DOHH2 (cell line): ENCODE measurements around the gene GLP2R.

Experiments
- H3F3A ChIP-seq: fragments of 200-600 bp; sonication (generic), shearing (Covaris generic); 2 replicates; pipeline ENCODE4 v1.6.0; 2016; ENCODE audit warnings: antibody characterized with exemption, mild to moderate bottlenecking; ENCODE audit not compliant: control insufficient read depth, insufficient read depth
- H3K27ac ChIP-seq: fragments of 200-600 bp; sonication (generic); 2 replicates; pipeline ENCODE4 v1.5.1; 2014; ENCODE audit warnings: low read depth, mild to moderate bottlenecking, low read length, moderate library complexity
- H3K27me3 ChIP-seq: fragments of 200-600 bp; sonication (generic); 2 replicates; pipeline ENCODE4 v1.6.1; 2014; ENCODE audit warnings: mild to moderate bottlenecking, low read length, mixed read lengths; ENCODE audit not compliant: control insufficient read depth
- H3K36me3 ChIP-seq: fragments of 200-600 bp; sonication (generic); 2 replicates; pipeline ENCODE4 v1.6.1; 2014; ENCODE audit warnings: mild to moderate bottlenecking, low read length, moderate library complexity, mixed read lengths; ENCODE audit not compliant: control insufficient read depth
- H3K4me1 ChIP-seq: fragments of 200-600 bp; sonication (generic); 2 replicates; pipeline ENCODE4 v1.6.1; 2014; ENCODE audit warnings: mild to moderate bottlenecking, low read length, mixed read lengths; ENCODE audit not compliant: control insufficient read depth
- H3K4me2 ChIP-seq: fragments of 200-600 bp; sonication (generic); 2 replicates; pipeline ENCODE4 v1.6.0; 2014; ENCODE audit warnings: mild to moderate bottlenecking, low read length, moderate library complexity
- H3K4me3 ChIP-seq: fragments of 200-600 bp; sonication (generic); 2 replicates; pipeline ENCODE4 v1.5.1; 2014; ENCODE audit warnings: mild to moderate bottlenecking, low read length, mixed read lengths
- H3K79me2 ChIP-seq: fragments of 200-600 bp; sonication (generic); 2 replicates; pipeline ENCODE4 v1.6.1; 2014; ENCODE audit warnings: mild to moderate bottlenecking, low read length, mixed read lengths; ENCODE audit not compliant: control insufficient read depth
- H3K9me2 ChIP-seq: fragments of 200-600 bp; sonication (generic); replicated peaks from 2 replicates; pipeline ENCODE4 v1.6.1; 2014; ENCODE audit warnings: mild to moderate bottlenecking, low read length, mixed read lengths; ENCODE audit not compliant: control insufficient read depth
- H3K9me3 ChIP-seq: fragments of 200-600 bp; sonication (generic); 2 replicates; pipeline ENCODE4 v1.6.1; 2014; ENCODE audit warnings: antibody characterized with exemption, low read length, mixed read lengths; ENCODE audit not compliant: control insufficient read depth, insufficient read depth
- H4K20me1 ChIP-seq: fragments of 200-600 bp; sonication (generic); 2 replicates; pipeline ENCODE4 v1.6.0; 2014; ENCODE audit warnings: low read depth, mild to moderate bottlenecking, antibody characterized with exemption, low read length, moderate library complexity; ENCODE audit not compliant: control insufficient read depth, insufficient read depth
- EZH2phosphoT487 ChIP-seq: fragments of 200-600 bp; sonication (generic); IDR thresholded peaks from 2 replicates; pipeline ENCODE4 v1.6.1; 2017; ENCODE audit warnings: borderline replicate concordance, mild to moderate bottlenecking, antibody characterized with exemption, low read length, moderate library complexity, mixed read lengths
- TF ChIP-seq, protein P1 (sequence below): fragments of 200-600 bp; sonication (generic); IDR thresholded peaks from one replicate; pipeline ENCODE4 v1.5.1; 2014; ENCODE audit warnings: antibody characterized with exemption, mild to moderate bottlenecking, low read depth, low read length; ENCODE audit not compliant: poor library complexity, severe bottlenecking

The GLP2R gene

DNA sequence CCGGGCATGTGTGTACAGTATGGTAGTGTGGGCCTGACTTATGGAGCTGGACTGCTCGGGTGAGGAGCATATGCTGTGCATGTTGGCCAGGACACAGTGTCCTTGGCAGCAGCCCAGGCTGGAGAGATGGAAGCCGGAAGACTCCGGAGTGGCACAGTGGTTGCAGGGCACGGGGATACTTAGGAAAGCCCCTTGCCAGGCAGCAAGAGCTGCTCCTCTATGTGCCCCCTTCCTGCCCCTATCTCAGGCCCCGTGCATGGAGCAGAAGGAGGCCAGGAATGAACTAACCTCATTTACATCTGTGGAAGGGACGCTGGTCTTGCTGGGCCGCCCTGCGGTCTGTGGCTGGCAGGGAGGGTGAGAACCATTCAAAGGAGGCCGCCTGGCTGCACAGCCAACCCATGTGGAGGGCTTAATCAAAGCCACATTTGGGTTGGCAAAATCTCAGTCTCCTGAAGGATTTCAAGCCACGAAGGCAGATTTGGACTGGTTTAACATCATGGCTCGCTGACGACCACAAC, 111.6 kb downstream of the GLP2R start:
- Histone ChIP-seq H3K4me1 (no peaks in the 10 kb centered on the region), H3F3A (no peaks in the 10 kb centered on the region), H3K36me3 (no peaks in the 10 kb centered on the region), H3K27ac (no peak overlapping the region), H3K4me2 (no peak overlapping the region), H3K9me3 (no peaks in the 10 kb centered on the region), H4K20me1 (no peaks in the 10 kb centered on the region), H3K9me2 (no peaks in the 10 kb centered on the region), H3K27me3 (no peaks in the 10 kb centered on the region), H3K4me3 (no peak overlapping the region), H3K79me2 (no peaks in the 10 kb centered on the region)
- TF ChIP-seq, protein P1, sequence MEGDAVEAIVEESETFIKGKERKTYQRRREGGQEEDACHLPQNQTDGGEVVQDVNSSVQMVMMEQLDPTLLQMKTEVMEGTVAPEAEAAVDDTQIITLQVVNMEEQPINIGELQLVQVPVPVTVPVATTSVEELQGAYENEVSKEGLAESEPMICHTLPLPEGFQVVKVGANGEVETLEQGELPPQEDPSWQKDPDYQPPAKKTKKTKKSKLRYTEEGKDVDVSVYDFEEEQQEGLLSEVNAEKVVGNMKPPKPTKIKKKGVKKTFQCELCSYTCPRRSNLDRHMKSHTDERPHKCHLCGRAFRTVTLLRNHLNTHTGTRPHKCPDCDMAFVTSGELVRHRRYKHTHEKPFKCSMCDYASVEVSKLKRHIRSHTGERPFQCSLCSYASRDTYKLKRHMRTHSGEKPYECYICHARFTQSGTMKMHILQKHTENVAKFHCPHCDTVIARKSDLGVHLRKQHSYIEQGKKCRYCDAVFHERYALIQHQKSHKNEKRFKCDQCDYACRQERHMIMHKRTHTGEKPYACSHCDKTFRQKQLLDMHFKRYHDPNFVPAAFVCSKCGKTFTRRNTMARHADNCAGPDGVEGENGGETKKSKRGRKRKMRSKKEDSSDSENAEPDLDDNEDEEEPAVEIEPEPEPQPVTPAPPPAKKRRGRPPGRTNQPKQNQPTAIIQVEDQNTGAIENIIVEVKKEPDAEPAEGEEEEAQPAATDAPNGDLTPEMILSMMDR = no peak

DNA sequence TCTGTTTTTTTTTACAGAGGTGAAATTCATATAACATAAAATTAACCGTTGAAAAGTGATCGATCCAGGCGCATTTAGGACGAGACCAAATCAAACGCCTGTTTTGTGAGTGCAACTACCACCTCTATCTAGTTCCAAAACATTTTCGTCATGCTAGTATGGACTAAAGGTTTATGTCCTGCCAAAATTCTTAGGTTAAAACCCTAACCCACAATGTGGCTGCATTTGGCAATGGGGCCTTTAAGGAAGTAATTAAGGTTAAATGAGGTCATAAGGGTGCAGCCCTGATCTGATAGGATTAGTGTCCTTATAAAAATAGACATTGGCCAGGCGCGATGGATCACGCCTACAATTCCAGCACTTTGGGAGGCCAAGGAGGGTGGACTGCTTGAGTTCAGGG, 112.2 kb downstream of the GLP2R start:
- TF ChIP-seq, protein P1 = no peak
- TF ChIP-seq EZH2phosphoT487 = no peak
- H3F3A ChIP-seq = no peaks in the 10 kb centered on the region
- no peaks in the 10 kb centered on the region for H4K20me1 ChIP-seq
- no peak overlapping the region for H3K27ac ChIP-seq
- H3K4me3 ChIP-seq = no peak overlapping the region
- H3K4me2 ChIP-seq = no peak overlapping the region
- H3K9me3 ChIP-seq = no peaks in the 10 kb centered on the region
- H3K9me2 ChIP-seq = no peaks in the 10 kb centered on the region
- no peaks in the 10 kb centered on the region for H3K27me3 ChIP-seq
- no peaks in the 10 kb centered on the region for H3K36me3 ChIP-seq
- H3K4me1 ChIP-seq = no peaks in the 10 kb centered on the region
- no peaks in the 10 kb centered on the region for H3K79me2 ChIP-seq

DNA sequence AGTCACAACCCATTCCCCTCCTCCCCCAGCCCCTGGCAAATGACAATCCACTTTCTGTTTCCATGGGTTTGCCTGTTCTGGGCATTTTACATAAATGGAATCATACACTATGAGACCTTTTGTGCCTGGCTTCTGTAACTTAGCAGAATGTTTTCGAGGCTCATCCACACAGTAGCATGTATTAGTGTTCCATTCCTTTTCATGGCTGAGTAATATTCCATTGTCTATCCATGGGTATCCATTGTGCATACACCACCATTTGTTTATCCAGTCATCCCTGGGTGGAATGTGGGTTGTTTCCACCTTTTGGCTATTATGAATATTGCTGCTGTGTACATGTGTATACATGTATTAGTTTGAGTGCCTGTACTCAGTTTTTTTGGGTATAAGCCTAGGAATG, 113.0 kb downstream of the GLP2R start:
- H3K36me3 ChIP-seq = no peaks in the 10 kb centered on the region
- no peaks in the 10 kb centered on the region for H4K20me1 ChIP-seq
- H3F3A ChIP-seq = no peaks in the 10 kb centered on the region
- no peaks in the 10 kb centered on the region for H3K4me1 ChIP-seq
- TF ChIP-seq, protein P1 = no peak
- TF ChIP-seq EZH2phosphoT487 = no peak
- no peaks in the 10 kb centered on the region for H3K9me3 ChIP-seq
- H3K27ac ChIP-seq = no peak overlapping the region
- H3K9me2 ChIP-seq = no peaks in the 10 kb centered on the region
- no peak overlapping the region for H3K4me3 ChIP-seq
- H3K4me2 ChIP-seq = no peak overlapping the region
- H3K79me2 ChIP-seq = no peaks in the 10 kb centered on the region
- H3K27me3 ChIP-seq = no peaks in the 10 kb centered on the region

DNA sequence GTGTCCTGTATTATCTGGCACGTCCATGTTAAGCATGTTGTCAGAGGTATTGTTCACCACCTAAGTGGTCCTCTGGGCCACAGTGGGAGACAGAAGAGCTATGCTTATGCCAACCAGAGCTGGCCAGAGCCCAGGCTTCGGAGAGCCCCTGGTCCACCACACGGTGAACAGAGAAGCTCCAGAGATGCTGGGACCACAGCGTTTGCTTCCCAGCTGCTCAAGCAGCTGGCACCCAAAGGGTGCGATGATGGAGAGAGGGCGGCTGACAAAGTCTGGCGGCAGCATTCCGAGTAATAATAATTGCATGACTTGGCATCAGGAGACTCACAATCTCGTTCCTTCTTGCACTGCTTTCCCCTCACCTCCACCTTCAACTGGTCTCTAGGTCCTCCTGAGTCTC, 115.1 kb downstream of the GLP2R start:
- H3K4me3 ChIP-seq = no peak overlapping the region
- no peaks in the 10 kb centered on the region for H3K36me3 ChIP-seq
- H3K27ac ChIP-seq = no peak overlapping the region
- TF ChIP-seq, protein P1 = no peak
- no peak for TF ChIP-seq EZH2phosphoT487
- no peaks in the 10 kb centered on the region for H3K9me2 ChIP-seq
- H3K9me3 ChIP-seq = no peaks in the 10 kb centered on the region
- no peaks in the 10 kb centered on the region for H3K27me3 ChIP-seq
- H3K79me2 ChIP-seq = no peaks in the 10 kb centered on the region
- H3F3A ChIP-seq = no peaks in the 10 kb centered on the region
- no peaks in the 10 kb centered on the region for H4K20me1 ChIP-seq
- no peak overlapping the region for H3K4me2 ChIP-seq
- no peaks in the 10 kb centered on the region for H3K4me1 ChIP-seq
